ENCODE measurements around the gene CADM1. TPM values are rescaled to one million over a fixed set of nuclear protein-coding genes. Genes with fewer than 3 reads are reported as not detected.

Gene CADM1
- total and polyA plus RNA-seq, 2 experiments from 2014 or later: 16.5 to 18.0 TPM

GRCh38 chr11:115247953-115248352 lies 256.3 kb downstream of the CADM1 start:
- Histone ChIP-seq H3K27me3 (ENCODE audit: insufficient read depth) (no peaks in the 10 kb centered on the region), H4K20me1 (replicated peaks; ENCODE audit: insufficient read depth) (no peaks in the 10 kb centered on the region), H2AFZ (no peak overlapping the region), H3K36me3 (ENCODE audit: insufficient read depth) (no peaks in the 10 kb centered on the region), H3K4me2 (no peak overlapping the region), H3K4me1 (ENCODE audit: insufficient read depth) (no peaks in the 10 kb centered on the region), H3K4me3 (no peak overlapping the region), H3K27ac (ENCODE audit: low read depth) (no peak overlapping the region), H3K79me2 (replicated peaks; ENCODE audit: insufficient read depth) (no peaks in the 10 kb centered on the region), H3K9me2 (ENCODE audit: insufficient read depth) (no peaks in the 10 kb centered on the region), H3F3A (replicated peaks; ENCODE audit: low read depth) (no peaks in the 10 kb centered on the region)
- Mint-ChIP-seq H3K36me3 (ENCODE audit: low read depth) (no peaks in the 10 kb centered on the region), H3K4me3 (no peak overlapping the region), H3K4me1 (peaks cover 10% of the 10 kb centered on the region; the same call in 2 of the 3 replicates), H3K9me3 (no peaks in the 10 kb centered on the region), H3K27ac (no peak overlapping the region), H3K27me3 (ENCODE audit: insufficient read depth, low read depth, poor library complexity) (no peaks in the 10 kb centered on the region)
- DNase-seq (ENCODE audit: low spot score) (no peak), ATAC-seq (no peak)
- TF ChIP-seq EZH2phosphoT487 (IDR thresholded peaks at IDR 0.05; ENCODE audit: unreplicated experiment): no peak
- no peak for TF ChIP-seq ZNF114 (CRISPR knock-in tag; IDR thresholded peaks at IDR 0.05)
- no peak for TF ChIP-seq JUNB (IDR thresholded peaks at IDR 0.05; ENCODE audit: unreplicated experiment)
- TF ChIP-seq REST (IDR thresholded peaks at IDR 0.05; ENCODE audit: unreplicated experiment): no peak
- TF ChIP-seq ZNF331 (CRISPR knock-in tag; IDR thresholded peaks at IDR 0.05; ENCODE audit: low read depth): no peak
- no peak for TF ChIP-seq ZNF462 (CRISPR knock-in tag; IDR thresholded peaks at IDR 0.05)
- no peak for TF ChIP-seq POLR2AphosphoS5 (IDR thresholded peaks at IDR 0.05; ENCODE audit: low read depth)
- no peak for TF ChIP-seq EZH2 (IDR thresholded peaks at IDR 0.05; ENCODE audit: low read depth, unreplicated experiment)
- TF ChIP-seq CTCF (conservative IDR thresholded peaks at IDR 0.05; ENCODE audit: low read depth in 2 of 2): no peak
- no peak for TF ChIP-seq ETS1 (IDR thresholded peaks at IDR 0.05)
- TF ChIP-seq STAT1 (IDR thresholded peaks at IDR 0.05; ENCODE audit: unreplicated experiment): no peak
- no peak for TF ChIP-seq NANOG (IDR thresholded peaks at IDR 0.05; ENCODE audit: borderline replicate concordance)
- TF ChIP-seq CREB1 (CRISPR knock-in tag; IDR thresholded peaks at IDR 0.05; ENCODE audit: low read depth): no peak
